Left kidney (tissue), 2 donors: ENCODE measurements around the gene OTOP3. TPM values are rescaled to one million over a fixed set of nuclear protein-coding genes. Genes with fewer than 3 reads are reported as not detected.

Experiments used
- DNase-seq: peaks from one replicate; pipeline ENCODE4 v3.0.0-alpha.2; 2013
- polyA plus RNA-seq: library from polyadenylated mRNA; unstranded; fragments of 120-200 nt; gene quantifications from one replicate; pipeline ENCODE4 v1.2.1, GENCODE V29; 2013; ENCODE audit not compliant: insufficient read length

Gene OTOP3
- polyA plus RNA-seq, 1 donor = not detected

- DNase-seq = no peak
These were observed 50.5 kb downstream of the OTOP3 start for GRCh38 chr17:74986206-74986576.

GRCh38 chr17:74987418-74987908 is 51.8 kb downstream of the OTOP3 start, which contains the start of gene CDR2L:
TSS of gene CDR2L (plus strand) at chr17:74987632. CDS start at chr17:74988044, 412 bp downstream.
- peak; percentile 93 for DNase-seq

GRCh38 chr17:74987909-74988711 is 52.4 kb downstream of the OTOP3 start:
- no peak for DNase-seq

GRCh38 chr17:74990581-74991105 is 54.9 kb downstream of the OTOP3 start:
- no peak for DNase-seq

GRCh38 chr17:74992223-74992622 is 56.5 kb downstream of the OTOP3 start:
- no peak for DNase-seq

GRCh38 chr17:74994440-74994839 is 58.7 kb downstream of the OTOP3 start:
- DNase-seq = no peak

- DNase-seq = no peak
These were observed 60.1 kb downstream of the OTOP3 start for GRCh38 chr17:74995847-74996246.

- no peak for DNase-seq
These were observed 63.1 kb downstream of the OTOP3 start for GRCh38 chr17:74998783-74999182.

- DNase-seq = no peak
These were observed 63.8 kb downstream of the OTOP3 start for GRCh38 chr17:74999523-74999922.

Other genes with a start within 250 kb of the OTOP3 start
- gene CD300LF, start 223.0 kb upstream of the OTOP3 start, polyA plus RNA-seq = 0.23 TPM
- gene RAB37, start 198.6 kb upstream of the OTOP3 start, polyA plus RNA-seq = 6.6 TPM
- 163 TPM for gene NHERF1, start 187.3 kb upstream of the OTOP3 start, polyA plus RNA-seq
- 46.7 TPM for gene NAT9, start 159.6 kb upstream of the OTOP3 start, polyA plus RNA-seq
- 0.18 TPM for gene GRIN2C, start 76.0 kb upstream of the OTOP3 start, polyA plus RNA-seq
- gene FDXR, start 62.9 kb upstream of the OTOP3 start, polyA plus RNA-seq = 6.5 TPM
- gene FADS6, start 42.3 kb upstream of the OTOP3 start, polyA plus RNA-seq = 0.80 TPM
- gene USH1G, start 12.6 kb upstream of the OTOP3 start, polyA plus RNA-seq = 0.70 TPM
- gene OTOP2, start 11.6 kb upstream of the OTOP3 start, polyA plus RNA-seq = not detected
- 10.8 TPM for gene HID1, start 36.9 kb downstream of the OTOP3 start, polyA plus RNA-seq
- 8.0 TPM for gene CDR2L, start 51.7 kb downstream of the OTOP3 start, polyA plus RNA-seq
- 28.0 TPM for gene MRPL58, start 76.8 kb downstream of the OTOP3 start, polyA plus RNA-seq
- gene ATP5PD, start 111.1 kb downstream of the OTOP3 start, polyA plus RNA-seq = 325 TPM
- gene KCTD2, start 111.3 kb downstream of the OTOP3 start, polyA plus RNA-seq = 30.4 TPM
- gene SLC16A5, start 152.1 kb downstream of the OTOP3 start, polyA plus RNA-seq = 29.5 TPM
- gene ARMC7, start 174.1 kb downstream of the OTOP3 start, polyA plus RNA-seq = 14.0 TPM
- gene NT5C, start 195.8 kb downstream of the OTOP3 start, polyA plus RNA-seq = 40.0 TPM
- 86.1 TPM for gene JPT1, start 218.6 kb downstream of the OTOP3 start, polyA plus RNA-seq
- gene SUMO2, start 247.1 kb downstream of the OTOP3 start, polyA plus RNA-seq = 705 TPM